Transverse colon (tissue), 3 donors: ENCODE measurements around the gene LGALS9.
"Not testable (repeated sequence)": the region's sequence is repeated elsewhere in the genome, so short reads cannot be mapped to it uniquely, and the experiment has no call there.

Experiments
- EP300 ChIP-seq: sonication (generic); formaldehyde crosslinking; IDR thresholded peaks from one replicate; pipeline ENCODE4 v1.6.1; 2017; ENCODE audit warnings: antibody characterized with exemption, low read depth
- POLR2A ChIP-seq: fragments of 450-650 bp; IDR thresholded peaks from one replicate; pipeline ENCODE4 v1.6.1; 2016; ENCODE audit warnings: antibody characterized with exemption, mild to moderate bottlenecking, moderate library complexity
- TF ChIP-seq, protein P1 (sequence below), 5 experiments: fragments of 200-600 bp in 3 of 5; fragments of 450-650 bp in 2 of 5; sonication (generic) in 3 of 5; IDR thresholded peaks; 1 replicate in 2 of 5; 2 replicates in 3 of 5; pipeline ENCODE4 v1.5.1; 2016 to 2017; ENCODE audit warnings: antibody characterized with exemption in 5 of 5, inconsistent platforms in 3 of 5, mild to moderate bottlenecking in 2 of 5, moderate library complexity in 1 of 5

DNA sequence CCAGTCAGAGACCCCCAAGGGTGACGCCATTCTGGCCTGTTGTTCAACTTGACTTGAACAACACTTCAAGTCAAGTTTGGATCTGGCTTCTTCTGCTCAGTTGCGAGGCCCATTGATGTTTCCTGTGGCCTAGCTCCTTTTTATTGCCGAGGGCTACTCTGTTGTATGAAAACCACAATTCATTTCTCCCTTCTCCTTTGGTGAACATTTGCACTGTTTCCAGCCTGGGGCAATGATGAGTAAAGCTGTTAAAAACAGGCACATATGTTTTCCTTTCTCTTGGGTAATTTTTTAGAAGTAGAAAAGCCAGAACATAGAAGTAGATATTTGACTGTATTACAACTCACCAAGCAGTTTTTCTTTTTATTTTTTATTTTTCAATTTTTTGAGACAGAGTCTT lies 1.7 kb upstream of the LGALS9 start:
- TF ChIP-seq, protein P1, sequence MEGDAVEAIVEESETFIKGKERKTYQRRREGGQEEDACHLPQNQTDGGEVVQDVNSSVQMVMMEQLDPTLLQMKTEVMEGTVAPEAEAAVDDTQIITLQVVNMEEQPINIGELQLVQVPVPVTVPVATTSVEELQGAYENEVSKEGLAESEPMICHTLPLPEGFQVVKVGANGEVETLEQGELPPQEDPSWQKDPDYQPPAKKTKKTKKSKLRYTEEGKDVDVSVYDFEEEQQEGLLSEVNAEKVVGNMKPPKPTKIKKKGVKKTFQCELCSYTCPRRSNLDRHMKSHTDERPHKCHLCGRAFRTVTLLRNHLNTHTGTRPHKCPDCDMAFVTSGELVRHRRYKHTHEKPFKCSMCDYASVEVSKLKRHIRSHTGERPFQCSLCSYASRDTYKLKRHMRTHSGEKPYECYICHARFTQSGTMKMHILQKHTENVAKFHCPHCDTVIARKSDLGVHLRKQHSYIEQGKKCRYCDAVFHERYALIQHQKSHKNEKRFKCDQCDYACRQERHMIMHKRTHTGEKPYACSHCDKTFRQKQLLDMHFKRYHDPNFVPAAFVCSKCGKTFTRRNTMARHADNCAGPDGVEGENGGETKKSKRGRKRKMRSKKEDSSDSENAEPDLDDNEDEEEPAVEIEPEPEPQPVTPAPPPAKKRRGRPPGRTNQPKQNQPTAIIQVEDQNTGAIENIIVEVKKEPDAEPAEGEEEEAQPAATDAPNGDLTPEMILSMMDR (IDR thresholded peaks at IDR 0.05) = not testable (repeated sequence)
- not testable (repeated sequence) for TF ChIP-seq POLR2A, EP300
